GM23338 (cell line): Measurements from ENCODE around the gene FRY. TPM values are rescaled to one million over a fixed set of nuclear protein-coding genes. Genes with fewer than 3 reads are reported as not detected.

Experiments
- ATAC-seq: fragments of 200-7000 bp; cut with Tn5 transposase; 3 replicates; pipeline ENCODE4 v1.9.1; 2020
- DNase-seq: peaks from one replicate; pipeline ENCODE4 v3.0.0-alpha.2; 2015; ENCODE audit warnings: low spot score
- H2AFZ ChIP-seq: fragments of 200-600 bp; sonication (generic); 2 replicates; pipeline ENCODE4 v1.8.0; 2016; ENCODE audit warnings: antibody characterized with exemption, mild to moderate bottlenecking, moderate library complexity
- H3F3A ChIP-seq: fragments of 200-600 bp; sonication (generic); replicated peaks from 2 replicates; pipeline ENCODE4 v1.8.0; 2017; ENCODE audit warnings: antibody characterized with exemption, mixed run types, low read depth
- H3K27ac ChIP-seq: fragments of 200-600 bp; sonication (generic); 2 replicates; pipeline ENCODE4 v1.6.1; 2016; ENCODE audit warnings: low read depth
- H3K27me3 ChIP-seq: fragments of 200-600 bp; sonication (generic); 2 replicates; pipeline ENCODE4 v1.8.0; 2016; ENCODE audit warnings: mild to moderate bottlenecking, mixed run types, moderate library complexity; ENCODE audit not compliant: insufficient read depth
- H3K36me3 ChIP-seq: fragments of 200-600 bp; sonication (generic); 2 replicates; pipeline ENCODE4 v1.8.0; 2016; ENCODE audit warnings: mild to moderate bottlenecking; ENCODE audit not compliant: insufficient read depth
- H3K4me1 ChIP-seq: fragments of 200-600 bp; sonication (generic); 2 replicates; pipeline ENCODE4 v1.8.0; 2016; ENCODE audit warnings: mild to moderate bottlenecking, moderate library complexity; ENCODE audit not compliant: insufficient read depth
- H3K4me2 ChIP-seq: fragments of 200-600 bp; sonication (generic); 2 replicates; pipeline ENCODE4 v1.7.1; 2017; ENCODE audit warnings: mixed run types
- H3K4me3 ChIP-seq: fragments of 200-600 bp; sonication (generic); 2 replicates; pipeline ENCODE4 v1.6.1; 2016; ENCODE audit warnings: mixed run types
- H3K79me2 ChIP-seq: fragments of 200-600 bp; sonication (generic); replicated peaks from 2 replicates; pipeline ENCODE4 v1.8.0; 2017; ENCODE audit warnings: mild to moderate bottlenecking; ENCODE audit not compliant: insufficient read depth
- H3K9me2 ChIP-seq: fragments of 200-600 bp; sonication (generic); 2 replicates; pipeline ENCODE4 v1.8.0; 2017; ENCODE audit not compliant: insufficient read depth
- H4K20me1 ChIP-seq: fragments of 200-600 bp; sonication (generic); replicated peaks from 2 replicates; pipeline ENCODE4 v1.8.0; 2017; ENCODE audit warnings: mild to moderate bottlenecking; ENCODE audit not compliant: insufficient read depth
- H3K27ac Mint-ChIP-seq: 2 replicates; pipeline ENCODE4 v1.8.0; 2020; ENCODE audit warnings: inconsistent platforms, mild to moderate bottlenecking, moderate library complexity, mixed read lengths
- H3K27me3 Mint-ChIP-seq: 3 replicates; pipeline ENCODE4 v1.8.0; 2022; ENCODE audit warnings: low read depth, mild to moderate bottlenecking, moderate library complexity, mixed read lengths, inconsistent platforms; ENCODE audit not compliant: insufficient read depth, poor library complexity
- H3K36me3 Mint-ChIP-seq: 3 replicates; pipeline ENCODE4 v1.8.0; 2021; ENCODE audit warnings: low read depth, mild to moderate bottlenecking, inconsistent platforms, moderate library complexity, mixed read lengths
- H3K4me1 Mint-ChIP-seq: 3 replicates; pipeline ENCODE4 v1.8.0; 2020; ENCODE audit warnings: mild to moderate bottlenecking, inconsistent platforms, mixed read lengths
- H3K4me3 Mint-ChIP-seq: 3 replicates; pipeline ENCODE4 v1.8.0; 2021; ENCODE audit warnings: moderate library complexity, mild to moderate bottlenecking, inconsistent platforms, mixed read lengths
- H3K9me3 Mint-ChIP-seq: 3 replicates; pipeline ENCODE4 v1.8.0; 2020; ENCODE audit warnings: moderate library complexity, mild to moderate bottlenecking, inconsistent platforms, mixed read lengths
- CREB1 ChIP-seq: fragments of 250-450 bp; sonication (Bioruptor Pico); IDR thresholded peaks from 2 replicates; pipeline ENCODE4 v1.5.0; 2020; ENCODE audit warnings: low read depth, mild to moderate bottlenecking, moderate library complexity
- ETS1 ChIP-seq: IDR thresholded peaks from 2 replicates; pipeline ENCODE4 v1.6.1; 2016; ENCODE audit warnings: antibody characterized with exemption
- NANOG ChIP-seq: IDR thresholded peaks from 2 replicates; pipeline ENCODE4 v1.6.1; 2016; ENCODE audit warnings: antibody characterized with exemption, borderline replicate concordance
- REST ChIP-seq: IDR thresholded peaks from one replicate; pipeline ENCODE4 v1.6.1; 2018; ENCODE audit warnings: antibody characterized with exemption; ENCODE audit not compliant: unreplicated experiment
- ZNF462 ChIP-seq: fragments of 250-450 bp; sonication (Bioruptor Pico); IDR thresholded peaks from 2 replicates; pipeline ENCODE4 v1.5.0; 2020; ENCODE audit warnings: mild to moderate bottlenecking, moderate library complexity
- polyA plus RNA-seq: library from polyadenylated mRNA; unstranded; fragments of >200 nt; fragmentation: Nextera tagmentation; extraction: Ambion mirVana; gene quantifications from 2 replicates; pipeline ENCODE4 v1.2.1, GENCODE V29; 2016
- total RNA-seq: library from RNA; depleted of rRNA; stranded (reverse); fragments of >200 nt; shearing (Covaris generic); gene quantifications from 2 replicates; pipeline ENCODE4 v1.2.3, GENCODE V29; 2014

The FRY gene
- total and polyA plus RNA-seq, 2 experiments from 2014 or later = 2.4 to 10.1 TPM

GRCh38 chr13:32229443-32229842 lies 197.9 kb downstream of the FRY start (continued):
- TF ChIP-seq ZNF462 (CRISPR knock-in tag) (no peak), REST (no peak), ETS1 (no peak)

GRCh38 chr13:32232263-32232662 lies 200.7 kb downstream of the FRY start:
- no peak overlapping the region for H3K27ac ChIP-seq
- no peak overlapping the region for H3K27ac Mint-ChIP-seq
- no peaks in the 10 kb centered on the region; the same call in 2 of the 3 replicates for H3K36me3 Mint-ChIP-seq

More at GRCh38 chr13:32232263-32232662, 200.7 kb downstream of the FRY start:
- Histone ChIP-seq H3K27me3 (no peaks in the 10 kb centered on the region), H3K79me2 (no peaks in the 10 kb centered on the region), H3F3A (no peaks in the 10 kb centered on the region), H2AFZ (no peak overlapping the region), H3K4me3 (no peak overlapping the region), H3K4me2 (no peak overlapping the region), H3K36me3 (no peaks in the 10 kb centered on the region), H3K4me1 (no peaks in the 10 kb centered on the region), H4K20me1 (no peaks in the 10 kb centered on the region), H3K9me2 (no peaks in the 10 kb centered on the region)
- ATAC-seq = no peak; the same call in 2 of the 3 replicates
- no peak for DNase-seq
- H3K27me3 Mint-ChIP-seq = no peaks in the 10 kb centered on the region
- no peak overlapping the region for H3K4me3 Mint-ChIP-seq
- H3K4me1 Mint-ChIP-seq = no peaks in the 10 kb centered on the region
- H3K9me3 Mint-ChIP-seq = no peaks in the 10 kb centered on the region
- TF ChIP-seq NANOG = no peak
- no peak for TF ChIP-seq REST
- no peak for TF ChIP-seq CREB1 (CRISPR knock-in tag)
